Pancreas (tissue), 10 donors: ENCODE data around the gene CDK6. TPM values are rescaled to one million over a fixed set of nuclear protein-coding genes. Genes with fewer than 3 reads are reported as not detected.
A peak's percentile ranks its signal among the peaks of the same experiment; 100 is the strongest.
"Not testable (repeated sequence)": the region's sequence is repeated elsewhere in the genome, so short reads cannot be mapped to it uniquely, and the experiment has no call there.

Experiments used
- ATAC-seq, 4 donors: fragments of 200-7000 bp; cut with Tn5 transposase; one replicate each; pipeline versions ENCODE4 v1.8.0 to v1.9.1; 2020; ENCODE audit warnings: mild to moderate bottlenecking in 4 of 4, moderate library complexity in 4 of 4
- DNase-seq, 6 donors: peaks; one replicate each; pipeline ENCODE4 v3.0.0-alpha.2; 2020
- FAIRE-seq: peaks from 2 replicates; lab custom pipeline; 2012; peaks lifted over from hg19 to GRCh38; lab: Jason Lieb, UNC
- H3K27ac ChIP-seq, 4 donors: fragments of 200-600 bp; sonication (generic); 1 replicate in 3 of 4; 2 replicates in 1 of 4; pipeline versions ENCODE4 v1.5.0 to v1.8.0; 2020
- H3K27me3 ChIP-seq, 4 donors: fragments of 200-600 bp; one replicate each; pipeline ENCODE4 v1.8.0; 2021
- H3K36me3 ChIP-seq, 3 donors: fragments of 200-600 bp; sonication (generic) in 1 of 3; one replicate each; pipeline versions ENCODE4 v1.5.0 to v1.8.0; 2020 to 2021
- H3K4me1 ChIP-seq, 3 donors: fragments of 200-600 bp; one replicate each; pipeline ENCODE4 v1.8.0; 2021
- H3K4me3 ChIP-seq, 4 donors: fragments of 200-600 bp; sonication (generic) in 2 of 4; one replicate each; pipeline versions ENCODE4 v1.5.0 to v1.8.0; 2020 to 2021
- H3K9me3 ChIP-seq, 4 donors: fragments of 200-600 bp; one replicate each; pipeline ENCODE4 v1.8.0; 2021
- WGBS, 2 donors: extraction: QIAGEN DNeasy Blood & Tissue Kit; methylation state at CpG; one replicate each; pipeline ENCODE4 v1.1.7; 2013; 5-methylcytosine and 5-hydroxymethylcytosine counted together
- intact Hi-C, 3 donors: fragments of 100-400 bp; cut with DNase I; formaldehyde crosslinking; loops; one replicate each; pipeline versions ENCODE4 v1.11.1 to v1.14.2; 2022
- polyA plus RNA-seq, 2 donors: library from polyadenylated mRNA; stranded (reverse); fragments of 200-250 nt; gene quantifications; one replicate each; pipeline ENCODE4 v1.2.3, GENCODE V29; 2013
- total RNA-seq, 6 donors: library from RNA; stranded (reverse); fragmentation: NEBNext Ultra II Directional in 4 of 6; extraction: Animal tissue kit (Norgen Biotek cat#: 25700) in 4 of 6; gene quantifications; one replicate each; pipeline versions ENCODE4 v1.2.1 to v1.2.4, GENCODE V29; 2021 to 2023
- TF ChIP-seq, protein P1 (sequence below), 4 donors: fragments of 200-600 bp; sonication (generic) in 3 of 4; IDR thresholded peaks; one replicate each; pipeline versions ENCODE4 v1.5.0 to v1.8.0; 2021; ENCODE audit warnings: antibody characterized with exemption in 4 of 4
- donor health status: healthy with polysubstance abuse.
- donor health status: DM: no; HTN: no; CAD: no; lungs with moderate emphysema.
- donor health status: DM: no; HTN: no; CAD: no.
- donor health status: control.
- donor health status: control.
- donor health status: Bipolar disorder and iron deficiency.
- donor health status: DM: yes; HTN: yes; CAD: no.
- donor health status: DM: no; HTN: no; CAD: no.
- donor health status: DM: no; HTN: no; CAD: no.
- donor health status: DM: yes; HTN: yes; CAD: no.

Gene CDK6
- total and polyA plus RNA-seq, 8 donors = 2.4 to 33.4 (median 18.7) TPM

GRCh38 chr7:92609921-92610518 lies 226.4 kb downstream of the CDK6 start:
- TF ChIP-seq, protein P1, sequence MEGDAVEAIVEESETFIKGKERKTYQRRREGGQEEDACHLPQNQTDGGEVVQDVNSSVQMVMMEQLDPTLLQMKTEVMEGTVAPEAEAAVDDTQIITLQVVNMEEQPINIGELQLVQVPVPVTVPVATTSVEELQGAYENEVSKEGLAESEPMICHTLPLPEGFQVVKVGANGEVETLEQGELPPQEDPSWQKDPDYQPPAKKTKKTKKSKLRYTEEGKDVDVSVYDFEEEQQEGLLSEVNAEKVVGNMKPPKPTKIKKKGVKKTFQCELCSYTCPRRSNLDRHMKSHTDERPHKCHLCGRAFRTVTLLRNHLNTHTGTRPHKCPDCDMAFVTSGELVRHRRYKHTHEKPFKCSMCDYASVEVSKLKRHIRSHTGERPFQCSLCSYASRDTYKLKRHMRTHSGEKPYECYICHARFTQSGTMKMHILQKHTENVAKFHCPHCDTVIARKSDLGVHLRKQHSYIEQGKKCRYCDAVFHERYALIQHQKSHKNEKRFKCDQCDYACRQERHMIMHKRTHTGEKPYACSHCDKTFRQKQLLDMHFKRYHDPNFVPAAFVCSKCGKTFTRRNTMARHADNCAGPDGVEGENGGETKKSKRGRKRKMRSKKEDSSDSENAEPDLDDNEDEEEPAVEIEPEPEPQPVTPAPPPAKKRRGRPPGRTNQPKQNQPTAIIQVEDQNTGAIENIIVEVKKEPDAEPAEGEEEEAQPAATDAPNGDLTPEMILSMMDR (IDR thresholded peaks at IDR 0.05) = no peak
- intact Hi-C loops = no loop called here
- Histone ChIP-seq H3K27ac (no peak overlapping the region), H3K27me3 (no peaks in the 10 kb centered on the region), H3K4me1 (no peaks in the 10 kb centered on the region), H3K9me3 (no peaks in the 10 kb centered on the region), H3K36me3 (peaks cover 0 to 3% (median 0%) of the 10 kb centered on the region in 3 donors), H3K4me3 (no peak overlapping the region)
- 20 to 32% methylated on average over 5 of the region's 5 CpGs for WGBS, 2 donors
- peak; percentile 43 for FAIRE-seq
- ATAC-seq = peak; percentile 36 to 70 (median 44)
- DNase-seq = no peak

DNA sequence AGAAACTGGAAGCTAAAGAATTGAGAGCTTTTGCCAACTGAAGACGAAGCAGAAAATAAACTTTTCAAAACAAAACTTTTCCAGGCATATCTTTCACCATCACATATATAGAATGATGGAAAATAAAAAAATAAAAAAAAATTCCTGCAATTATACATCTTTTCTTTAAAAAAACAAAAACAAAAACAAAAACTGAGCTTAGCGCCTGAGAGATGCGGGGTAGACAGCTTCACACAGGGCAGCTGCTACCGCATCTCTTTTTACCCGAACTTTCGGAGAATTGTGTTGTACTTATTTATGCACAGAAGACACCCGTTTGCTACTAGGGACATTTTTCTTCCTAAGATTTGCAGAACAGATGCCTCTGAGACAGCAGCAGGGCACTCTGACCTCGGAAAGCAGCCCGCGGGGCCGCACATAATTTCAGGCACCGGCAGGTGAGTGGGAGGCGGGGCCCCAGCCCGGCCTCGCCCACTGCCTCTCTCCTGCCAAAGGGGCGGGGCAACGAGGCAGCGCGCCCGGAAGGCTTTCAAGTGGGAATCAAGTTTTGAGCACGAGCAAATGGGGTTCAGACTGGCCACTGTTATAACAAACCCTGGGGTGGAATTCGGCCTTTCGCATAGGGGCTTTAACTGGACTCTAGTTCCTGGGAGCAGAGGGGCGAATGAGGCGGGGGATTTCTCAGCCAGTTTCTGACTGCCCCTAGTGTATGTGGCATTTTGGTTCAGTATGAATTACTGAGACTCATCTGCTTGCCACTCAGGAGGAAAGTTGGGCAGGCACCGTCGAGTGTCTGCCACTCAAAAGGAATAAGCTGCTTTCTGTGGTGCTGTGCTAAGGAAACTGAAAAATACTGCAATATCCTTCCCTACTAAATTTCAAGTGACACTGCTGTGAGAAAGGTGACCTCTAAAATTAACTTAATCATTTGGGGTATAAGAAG lies 227.7 kb downstream of the CDK6 start:
- H3K27me3 ChIP-seq = no peaks in the 10 kb centered on the region
- FAIRE-seq (no peak), DNase-seq (peak; percentile 58 to 87 (median 80)), ATAC-seq (peak; percentile 97 to 99 (median 98))
- H3K36me3 ChIP-seq = no peaks in the 10 kb centered on the region
- peak overlapping the region in 3 of 4 donors; percentile 6 to 43 (median 27) for H3K4me3 ChIP-seq
- no peaks in the 10 kb centered on the region for H3K4me1 ChIP-seq
- WGBS, 2 donors = 26 to 34% methylated on average over 27 of the region's 27 CpGs
- intact Hi-C loops = no loop called here
- TF ChIP-seq, protein P1 (IDR thresholded peaks at IDR 0.05) = no peak
- H3K9me3 ChIP-seq = no peaks in the 10 kb centered on the region
- no peak overlapping the region for H3K27ac ChIP-seq

- FAIRE-seq (no peak), DNase-seq (no peak), ATAC-seq (no peak)
- Histone ChIP-seq H3K27ac (no peak overlapping the region), H3K36me3 (no peaks in the 10 kb centered on the region), H3K4me1 (no peaks in the 10 kb centered on the region), H3K27me3 (no peaks in the 10 kb centered on the region), H3K4me3 (no peak overlapping the region), H3K9me3 (no peaks in the 10 kb centered on the region)
- WGBS, 2 donors = 81 to 85% methylated on average over 4 of the region's 4 CpGs
- TF ChIP-seq, protein P1 (IDR thresholded peaks at IDR 0.05) = no peak
- intact Hi-C loops = no loop called here
These were observed 229.4 kb downstream of the CDK6 start for GRCh38 chr7:92606985-92607384.

DNA sequence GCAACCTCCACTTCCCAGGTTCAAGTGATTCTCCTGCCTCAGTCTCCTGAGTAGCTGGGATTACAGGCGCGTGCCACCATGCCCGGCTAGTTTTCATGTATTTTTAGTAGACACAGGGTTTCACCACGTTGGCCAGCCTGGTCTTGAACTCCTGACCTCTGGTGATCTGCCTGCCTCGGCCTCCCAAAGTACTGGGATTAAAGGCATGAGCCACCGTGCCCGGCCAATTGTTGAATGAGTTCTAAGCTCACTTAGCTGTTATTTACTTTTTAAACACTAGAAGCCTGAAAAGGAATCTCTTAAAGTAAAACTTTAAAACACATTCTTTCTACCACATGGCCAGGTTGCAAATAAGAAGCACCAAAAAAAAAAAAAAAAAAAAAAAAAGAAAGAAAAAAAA lies 231.9 kb downstream of the CDK6 start:
- WGBS, 2 donors = 87 to 88% methylated on average over 7 of the region's 7 CpGs
- H3K4me1 ChIP-seq, DNase-seq, H3K4me3 ChIP-seq, intact Hi-C loops, H3K36me3 ChIP-seq, H3K9me3 ChIP-seq, H3K27ac ChIP-seq, FAIRE-seq, H3K27me3 ChIP-seq, ATAC-seq: not testable (repeated sequence)

GRCh38 chr7:92603089-92603445 lies 233.3 kb downstream of the CDK6 start:
- Histone ChIP-seq H3K27ac (no peak overlapping the region), H3K4me3 (no peak overlapping the region), H3K9me3 (no peaks in the 10 kb centered on the region), H3K36me3 (no peaks in the 10 kb centered on the region), H3K27me3 (no peaks in the 10 kb centered on the region), H3K4me1 (no peaks in the 10 kb centered on the region)
- DNase-seq (no peak), FAIRE-seq (no peak), ATAC-seq (peak in 1 of 4 donors; percentile 14)
- 36 to 43% methylated on average over 1 of the region's 1 CpG for WGBS, 2 donors
- intact Hi-C loops = no loop called here
- TF ChIP-seq, protein P1 (IDR thresholded peaks at IDR 0.05) = no peak
